HT1080 (cell line): ENCODE results near the gene CABP7. TPM values are rescaled to one million over a fixed set of nuclear protein-coding genes. Genes with fewer than 3 reads are reported as not detected.

ENCODE experiments used
- DNase-seq: peaks from one replicate; pipeline ENCODE4 v3.0.0-alpha.2; 2015; ENCODE audit warnings: low read depth
- total RNA-seq: library from RNA; depleted of rRNA; stranded (reverse); fragments of >200 nt; shearing (Covaris generic); gene quantifications from 2 replicates; pipeline ENCODE4 v1.2.3, GENCODE V29; 2014

CABP7 gene
- total RNA-seq, 1 experiment from 2014 or later, result 0.21 TPM

DNA sequence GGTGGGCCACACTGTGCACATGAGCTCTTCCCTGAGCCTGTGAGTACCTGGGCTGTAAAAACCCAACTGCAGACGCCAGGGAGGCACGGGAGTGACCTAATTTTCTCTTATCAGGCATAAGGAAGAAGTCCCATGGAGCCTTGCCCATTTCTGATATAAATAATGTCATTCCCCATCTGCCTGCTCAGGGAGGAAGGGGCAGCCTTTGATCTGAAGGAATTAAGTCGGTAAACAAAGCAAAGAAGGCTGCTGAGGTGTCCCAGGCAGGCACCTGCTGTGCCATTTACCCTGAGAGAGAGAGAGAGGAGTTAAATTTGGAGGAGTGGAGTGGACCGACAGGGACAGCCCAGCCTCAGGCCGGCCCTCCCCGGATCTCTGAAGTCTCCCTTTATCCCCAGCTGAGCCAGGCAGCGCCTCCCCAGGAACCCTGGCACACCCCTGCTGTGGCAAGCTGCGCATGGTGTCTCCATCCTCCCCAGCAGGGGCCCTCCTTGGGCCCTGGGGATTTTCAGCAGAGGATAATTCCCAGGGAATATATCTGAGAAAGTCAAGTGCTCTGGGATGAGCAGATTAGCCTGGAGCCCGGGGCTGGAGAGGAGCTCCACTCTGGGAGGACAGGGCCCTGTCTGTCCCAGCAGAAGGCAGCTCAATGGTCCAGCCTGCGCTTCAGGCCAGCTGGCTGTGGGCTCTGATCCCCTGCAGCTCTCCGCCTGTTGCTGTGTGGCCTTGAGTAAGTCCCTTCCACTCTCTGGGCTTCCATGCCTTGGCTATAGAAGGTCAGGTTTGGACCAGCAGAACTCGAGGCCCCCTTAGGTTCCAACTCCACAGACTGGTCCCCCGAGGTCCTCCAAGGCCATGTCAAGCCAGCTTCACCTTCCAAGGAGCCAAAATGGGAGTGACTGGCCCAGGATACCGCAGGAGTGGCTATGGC is 17.5 kb upstream of the CABP7 start:
- no peak for DNase-seq

DNA sequence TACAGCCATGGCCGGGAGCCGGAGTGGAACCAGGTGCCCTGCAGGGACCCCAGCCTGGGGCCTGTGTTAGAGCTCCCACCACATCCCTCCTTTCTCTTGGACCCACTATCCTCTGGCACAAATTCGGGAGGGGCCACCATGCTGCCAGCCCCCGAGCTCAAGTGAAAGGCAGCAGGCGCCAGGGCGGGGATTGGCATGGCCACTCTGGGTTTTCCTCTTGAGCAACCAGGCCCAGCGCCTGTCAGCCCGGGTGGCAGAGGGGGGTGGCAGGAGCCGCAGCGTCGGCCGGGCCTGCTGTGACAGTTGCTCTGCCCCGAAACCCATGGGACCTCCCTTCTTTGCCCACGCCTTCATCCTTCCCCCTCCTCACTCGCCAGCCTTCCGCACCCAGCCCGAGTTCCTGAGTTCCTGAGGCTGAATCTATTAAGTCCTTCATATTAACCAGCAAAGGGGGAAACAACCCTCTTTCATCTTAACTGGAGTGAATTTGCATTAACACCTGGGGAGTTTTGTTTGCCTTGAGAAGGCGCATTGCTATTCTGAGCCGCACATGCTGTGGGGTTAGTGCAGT is 16.8 kb upstream of the CABP7 start:
- DNase-seq, result no peak

DNA sequence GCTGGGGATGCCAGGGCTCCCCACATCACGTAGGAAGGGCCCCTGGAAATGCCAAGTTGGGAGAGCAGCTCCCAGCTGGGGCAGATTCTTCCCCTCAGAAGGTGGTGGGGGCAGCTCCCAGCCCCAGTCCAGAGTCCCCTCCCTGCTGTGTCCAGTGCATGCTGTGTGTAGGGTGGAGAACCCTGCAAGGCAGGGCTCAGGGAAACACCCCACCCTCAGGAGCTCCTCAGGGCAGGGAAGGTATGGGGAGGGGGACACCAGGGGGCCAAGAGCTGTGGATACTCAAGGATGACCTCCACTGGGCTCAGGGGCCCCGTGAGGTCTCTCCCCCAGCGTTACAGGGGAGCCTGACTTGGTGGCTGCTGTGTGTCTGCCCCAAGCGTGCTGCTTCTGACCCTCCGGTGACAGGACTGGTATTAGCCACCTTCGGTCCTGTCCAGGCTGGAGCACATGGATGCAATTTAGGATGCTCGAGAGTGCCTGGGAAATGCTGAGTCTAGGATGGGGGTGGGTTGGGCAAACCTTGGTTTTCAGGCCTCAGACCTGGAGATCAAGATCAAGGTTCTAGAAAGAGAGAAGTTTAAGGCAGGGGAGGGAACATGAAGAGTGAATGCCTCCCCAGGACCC is 16.1 kb upstream of the CABP7 start:
- no peak for DNase-seq

DNA sequence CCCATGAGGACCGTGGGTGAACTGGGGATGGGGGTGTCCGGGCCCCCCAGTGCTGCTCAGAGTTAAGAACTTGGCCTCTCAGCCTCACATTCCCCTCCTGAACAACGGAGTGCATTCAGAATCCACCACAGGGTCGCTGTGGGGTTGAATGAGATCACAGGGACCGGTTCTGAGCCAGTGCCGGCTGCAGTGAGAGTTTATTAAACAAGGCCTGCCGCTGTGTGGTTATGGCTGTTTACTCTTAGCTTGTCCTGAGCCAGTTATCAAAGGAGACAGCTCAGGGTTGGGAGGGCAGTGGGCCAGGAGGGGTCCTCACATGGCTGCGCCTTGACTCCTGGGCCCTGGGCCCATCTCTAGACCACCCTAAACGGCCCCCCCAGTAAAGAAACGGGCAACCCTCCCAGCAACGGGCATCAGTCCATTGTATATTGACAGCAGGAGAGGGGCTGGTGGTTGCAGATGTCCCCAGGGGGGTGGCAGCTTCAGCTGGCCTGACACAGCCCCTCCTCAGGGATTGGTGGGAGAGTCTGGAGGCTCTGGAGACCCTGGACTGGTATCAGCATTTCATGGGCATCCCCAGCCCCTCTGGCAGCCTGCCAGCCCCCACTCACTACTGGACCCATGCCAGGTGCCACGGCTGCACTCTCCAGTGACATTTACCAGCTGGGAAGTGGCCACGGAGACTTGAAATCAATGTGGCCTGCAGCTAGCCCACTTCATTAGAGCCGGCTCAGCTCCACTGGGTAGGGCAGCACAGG is 15.1 kb upstream of the CABP7 start:
- DNase-seq, result peak; percentile 23

DNA sequence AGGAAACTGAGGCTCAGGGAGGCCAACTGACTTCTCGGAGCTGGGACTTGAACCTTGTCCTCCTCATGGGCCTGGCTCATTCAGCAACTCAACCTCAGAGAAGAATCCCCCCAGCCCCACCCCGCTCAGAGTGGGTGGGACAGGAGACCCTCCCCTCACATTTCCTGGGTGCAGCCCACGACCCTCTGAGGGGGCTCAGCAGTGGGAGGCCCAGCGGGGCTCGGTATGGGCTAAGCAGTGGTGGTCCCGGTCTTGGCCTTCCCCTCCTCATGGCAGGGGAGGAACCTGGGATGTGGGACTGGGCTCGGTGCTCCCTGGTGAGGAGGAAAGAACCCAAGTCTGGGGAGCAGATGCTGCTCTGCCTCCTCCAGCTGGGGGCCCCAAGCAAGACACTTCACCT is 14.2 kb upstream of the CABP7 start:
- DNase-seq, result no peak

DNA sequence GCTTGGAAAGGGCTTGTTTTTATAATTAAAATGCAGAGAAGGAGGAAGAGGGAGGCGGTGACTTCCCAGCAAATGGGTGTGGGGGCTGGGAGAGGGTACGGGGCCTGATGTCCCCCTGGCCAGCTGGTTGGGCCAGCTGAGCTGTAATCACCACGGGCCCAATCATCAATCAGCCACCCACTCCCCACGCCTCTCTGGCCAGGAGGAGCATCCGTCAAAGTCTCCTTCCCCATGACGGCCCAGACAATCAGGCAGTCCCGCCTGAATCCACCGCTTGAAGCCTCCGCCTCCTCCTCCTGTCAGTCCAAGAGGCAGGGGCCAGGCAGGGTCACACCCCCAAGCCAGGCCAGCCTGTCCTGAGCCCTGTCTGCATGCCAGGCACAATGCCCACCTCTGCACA is 13.3 kb upstream of the CABP7 start:
- DNase-seq, result no peak

DNA sequence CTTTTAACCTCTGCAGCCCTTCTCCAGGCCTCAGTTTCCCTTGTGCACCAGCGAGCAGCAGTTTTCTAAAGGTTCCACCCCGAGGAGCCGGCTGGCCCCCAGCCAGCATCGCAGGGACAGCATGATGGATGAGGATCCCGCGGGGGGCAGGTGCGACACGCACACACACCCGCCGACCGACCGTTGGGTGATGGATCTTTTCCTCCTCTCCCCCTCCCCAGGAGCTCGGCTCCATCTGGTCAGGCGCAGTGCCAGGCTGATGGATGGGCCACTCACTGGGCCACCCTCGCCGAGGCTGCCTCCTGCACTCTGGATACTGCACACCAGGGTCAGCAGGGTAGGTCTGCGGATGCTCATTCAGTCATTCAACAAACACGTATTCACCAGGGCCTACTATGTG is 12.8 kb upstream of the CABP7 start:
- DNase-seq, result no peak

DNA sequence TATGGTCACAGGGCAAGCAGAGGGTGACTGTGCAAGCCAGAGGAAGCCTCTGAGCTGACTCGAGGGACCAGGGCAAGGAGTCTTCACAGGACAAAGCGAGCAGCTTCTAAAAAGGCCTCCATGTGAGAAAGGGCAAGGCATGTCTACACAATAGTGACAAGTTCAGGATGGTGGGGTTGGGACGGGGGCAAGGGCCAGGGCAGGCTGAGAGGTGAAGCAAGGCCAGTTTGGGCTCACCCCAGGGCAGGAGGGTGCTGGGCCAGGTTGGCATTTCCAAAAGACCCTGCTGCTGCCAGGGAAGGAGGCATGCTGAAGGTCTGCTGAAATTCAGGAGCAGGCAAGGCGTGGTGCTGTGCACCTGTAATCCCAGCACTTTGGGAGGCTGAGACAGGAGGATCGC is 12.3 kb upstream of the CABP7 start:
- DNase-seq, result no peak

DNA sequence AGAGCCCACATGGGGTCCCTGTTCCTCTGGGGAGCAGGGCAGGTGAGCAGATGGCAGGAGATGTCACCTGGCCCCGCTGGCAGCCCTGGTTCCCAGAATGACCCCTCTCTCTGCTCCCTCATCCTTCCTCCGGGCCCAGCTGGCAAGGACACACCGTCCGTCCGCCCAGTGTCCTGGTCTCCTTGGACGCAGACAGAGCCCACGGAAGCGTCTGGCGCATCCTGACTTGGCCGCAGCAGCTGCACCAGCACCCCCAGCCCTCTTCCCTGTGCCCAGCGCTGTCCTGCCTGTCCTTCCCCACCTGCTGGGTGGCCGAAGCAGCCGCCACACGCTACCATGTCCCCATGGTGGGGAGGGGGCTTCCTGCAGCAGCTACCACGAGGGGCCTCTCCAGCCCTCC is 9.6 kb upstream of the CABP7 start:
- no peak for DNase-seq

DNA sequence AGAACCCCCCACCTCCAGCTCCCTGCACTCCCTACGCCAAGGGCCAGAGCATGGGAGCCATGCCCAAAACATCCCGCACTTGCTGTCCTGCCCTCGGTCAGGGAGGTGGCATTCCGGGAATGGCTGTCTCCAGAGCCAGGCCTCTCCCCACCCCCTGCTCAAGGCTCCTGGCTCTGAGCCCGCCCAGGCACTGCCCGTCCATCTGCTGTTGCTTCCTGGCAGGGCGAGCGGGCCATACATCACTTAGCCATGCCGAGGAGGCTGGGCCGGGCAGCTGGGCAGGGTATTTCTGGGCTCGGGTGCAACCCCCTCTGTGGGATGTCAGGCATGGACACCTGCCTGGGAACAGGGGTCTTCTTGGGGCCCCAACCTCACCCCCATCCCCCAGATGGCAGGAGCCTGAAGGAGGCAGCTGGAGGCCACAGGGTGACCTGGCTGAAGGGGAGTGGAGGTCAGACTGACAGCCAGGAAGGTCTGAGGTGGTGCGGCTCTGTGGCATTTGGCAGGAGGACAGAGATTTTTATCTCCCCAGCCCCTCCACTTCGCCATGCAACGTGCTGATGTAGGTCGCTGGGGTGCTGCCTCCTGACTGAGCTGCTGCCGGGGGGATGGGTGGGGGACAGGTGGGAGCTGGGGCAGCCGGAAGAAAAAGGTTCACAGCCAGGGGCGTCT is 8.7 kb upstream of the CABP7 start:
- DNase-seq, result no peak

DNA sequence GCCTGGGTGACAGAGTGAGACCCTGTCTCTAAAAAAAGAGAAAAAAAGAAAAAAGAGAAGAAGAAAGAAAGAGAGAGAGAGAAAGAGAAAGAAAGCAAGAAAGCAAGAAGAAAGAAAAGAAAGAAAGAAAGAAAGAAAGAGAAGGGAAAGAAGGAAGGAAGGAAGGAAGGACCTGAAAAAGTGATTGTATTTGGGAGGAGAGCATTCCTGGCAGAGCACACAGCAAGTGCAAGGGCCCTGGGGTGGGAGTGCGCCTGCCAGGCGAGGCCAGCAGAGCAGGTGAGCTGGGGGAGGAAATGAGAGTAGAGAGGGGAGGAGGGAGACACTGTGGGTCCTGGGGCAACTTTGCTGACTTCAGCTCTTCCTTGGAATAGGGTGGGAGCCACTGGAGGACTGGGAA is 7.7 kb upstream of the CABP7 start:
- no peak for DNase-seq

DNA sequence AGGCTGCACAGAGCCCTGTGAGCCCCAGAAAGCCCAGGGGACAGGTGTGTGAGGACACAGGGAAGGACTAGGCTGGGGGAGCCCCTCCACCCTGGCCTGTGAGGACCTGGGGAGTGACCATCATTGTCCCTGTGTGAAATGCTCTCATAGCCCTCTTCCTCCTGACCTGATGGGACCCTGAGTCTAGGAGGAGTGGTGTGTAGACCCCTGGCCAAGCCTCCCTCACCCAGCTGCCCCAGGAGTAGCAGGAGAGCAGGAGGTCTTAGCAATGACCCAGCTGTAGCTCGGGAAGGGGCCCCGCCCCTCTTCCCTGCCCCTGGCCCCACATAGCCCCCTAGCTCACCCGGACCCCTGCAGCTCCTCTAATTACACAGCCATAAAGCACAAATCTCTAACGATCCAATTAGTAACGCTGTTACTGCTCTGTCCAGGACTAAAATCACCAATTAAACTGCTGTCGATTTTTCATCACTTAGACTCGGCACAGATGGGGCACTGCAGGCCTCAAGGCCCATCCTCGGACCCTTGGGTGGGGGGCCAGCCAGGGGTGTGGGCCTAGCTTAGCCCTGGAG is 6.6 kb upstream of the CABP7 start:
- no peak for DNase-seq

DNA sequence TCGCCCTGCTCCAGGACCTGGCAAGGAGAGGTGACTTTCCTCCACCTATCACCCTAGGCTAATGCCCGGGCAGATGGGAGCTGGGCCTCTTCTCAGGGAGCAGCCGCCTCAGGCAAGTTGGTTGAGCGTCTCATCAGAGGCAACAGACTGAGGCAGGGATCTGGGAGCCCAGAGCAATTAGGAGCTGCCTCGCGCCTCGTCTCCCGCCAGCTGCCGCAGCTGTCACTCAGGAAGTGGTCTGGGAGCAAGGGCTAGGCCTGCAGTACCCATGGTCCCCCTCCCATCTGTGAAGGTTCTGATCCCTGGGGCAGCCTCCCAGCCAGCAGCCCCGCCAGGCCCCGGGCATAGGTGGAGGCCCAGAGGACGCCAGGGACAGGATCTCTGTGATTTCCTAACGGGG is 4.6 kb upstream of the CABP7 start:
- DNase-seq, result no peak

DNA sequence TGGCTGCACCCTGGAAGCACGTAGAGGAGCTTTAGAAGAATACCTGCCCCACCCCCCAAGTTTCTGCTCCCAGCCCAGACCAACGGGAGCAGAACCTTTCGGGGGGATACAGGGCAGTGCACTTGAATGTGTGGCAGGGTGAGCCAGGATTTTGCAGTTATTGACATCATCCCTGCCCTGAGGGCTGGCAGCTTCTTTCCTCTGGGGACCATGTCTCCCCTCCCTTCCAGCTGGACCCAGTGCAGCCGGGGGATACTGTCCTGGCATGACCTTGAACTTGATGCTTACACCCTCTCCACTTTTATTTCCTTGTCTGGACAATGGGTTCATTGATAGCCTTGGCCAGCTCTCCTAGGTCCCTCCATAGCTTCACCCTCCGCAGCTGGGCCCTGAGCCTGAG is 4.1 kb upstream of the CABP7 start:
- DNase-seq, result no peak

DNA sequence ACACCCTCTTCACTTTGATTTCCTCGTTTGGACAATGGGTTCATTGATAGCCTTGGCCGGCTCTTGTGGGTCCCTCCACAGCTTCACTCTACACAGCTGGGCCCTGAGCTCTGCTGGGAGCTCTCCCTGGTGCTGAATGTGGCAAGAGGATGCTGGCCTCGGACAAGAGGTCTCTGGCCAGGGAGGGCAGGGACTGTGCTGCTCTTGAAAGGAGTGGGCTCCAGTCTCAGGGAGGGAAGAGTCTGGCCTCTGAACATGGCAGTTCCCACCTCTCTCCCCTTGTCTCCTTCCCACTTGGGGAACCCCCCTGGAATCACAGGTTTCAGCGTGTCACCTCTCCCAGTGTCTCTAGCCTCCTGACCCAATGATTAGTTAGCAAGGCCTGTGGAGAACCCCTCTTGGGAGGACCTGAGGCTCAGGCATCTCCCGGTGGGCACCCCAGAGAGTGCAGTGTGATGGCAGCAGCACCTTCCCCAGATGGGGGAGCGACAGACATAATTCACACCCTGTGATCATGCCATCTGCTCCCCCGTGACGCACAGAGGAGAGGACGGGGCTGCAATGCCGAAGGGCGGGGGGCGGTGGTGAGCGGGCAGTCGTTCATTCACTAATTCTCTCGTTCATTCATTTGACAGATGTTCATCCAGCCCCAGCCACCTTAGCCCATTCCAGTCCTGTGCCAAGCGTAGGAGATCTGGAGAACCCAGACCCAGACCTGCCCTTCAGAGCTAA is 2.8 kb upstream of the CABP7 start:
- peak; percentile 55 for DNase-seq

DNA sequence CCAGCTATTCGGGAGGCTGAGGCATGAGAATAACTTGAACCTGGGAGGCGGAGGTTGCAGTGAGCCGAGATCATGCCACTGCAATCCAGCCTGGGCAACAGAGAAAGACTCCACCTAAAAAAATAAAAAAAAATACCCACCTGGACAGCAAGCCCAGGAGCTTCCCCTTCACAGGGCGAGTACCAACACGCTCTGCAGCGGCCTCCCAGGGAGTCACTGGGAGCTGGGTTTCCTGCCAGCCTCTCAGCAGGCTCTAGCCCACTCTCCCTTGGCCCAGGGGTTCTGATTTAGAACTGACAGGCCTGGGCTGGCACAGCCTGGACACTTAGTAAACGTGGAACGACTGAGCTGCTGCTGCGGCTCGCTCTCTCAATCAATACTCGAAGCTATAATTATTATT is 2.0 kb upstream of the CABP7 start:
- no peak for DNase-seq

DNA sequence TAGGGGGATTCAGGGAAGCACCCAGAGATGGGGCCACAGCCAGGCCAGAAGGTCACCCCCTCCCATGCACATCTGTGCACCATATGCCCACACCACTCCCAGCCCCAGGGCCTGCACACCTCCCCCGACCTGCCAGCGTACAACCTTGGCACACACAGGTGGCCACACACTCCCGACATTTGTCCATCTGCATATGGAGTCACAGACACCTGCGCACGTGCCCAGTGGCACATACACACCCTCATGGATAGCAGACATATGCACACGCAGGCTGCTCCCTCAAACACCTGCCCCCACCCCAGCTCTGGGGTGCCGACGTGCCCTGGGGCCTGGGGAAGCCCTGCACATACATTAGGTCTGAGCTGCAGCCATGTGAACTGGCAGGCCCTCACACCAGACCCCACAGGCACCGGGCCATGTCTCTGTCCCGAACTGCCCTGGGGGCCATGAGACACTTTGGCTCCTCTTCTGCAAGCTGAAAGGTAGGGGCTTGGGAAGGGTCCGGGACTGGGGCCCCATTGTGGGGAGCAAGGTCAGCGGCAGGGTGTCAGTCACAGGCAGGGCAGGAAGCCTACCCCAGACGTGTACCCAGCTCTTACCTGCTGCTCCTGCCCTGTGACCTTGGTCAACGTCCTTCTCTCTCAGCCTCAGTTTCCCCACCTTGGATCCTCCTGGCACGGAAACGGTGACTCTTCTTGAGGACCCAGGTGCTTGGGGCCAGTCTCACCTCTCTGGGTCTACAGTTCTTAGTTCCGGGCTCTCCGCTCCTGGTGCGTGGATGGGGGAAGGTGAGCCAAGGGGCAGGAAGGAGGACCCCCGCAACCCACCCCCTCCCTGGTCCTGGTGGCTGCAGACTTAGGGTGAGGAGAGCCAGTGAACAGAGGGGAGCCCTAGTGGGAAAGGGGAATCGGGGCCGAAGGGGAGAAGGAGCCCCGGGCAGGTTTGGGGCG is 579 bp upstream of the CABP7 start:
- DNase-seq, result no peak

DNA sequence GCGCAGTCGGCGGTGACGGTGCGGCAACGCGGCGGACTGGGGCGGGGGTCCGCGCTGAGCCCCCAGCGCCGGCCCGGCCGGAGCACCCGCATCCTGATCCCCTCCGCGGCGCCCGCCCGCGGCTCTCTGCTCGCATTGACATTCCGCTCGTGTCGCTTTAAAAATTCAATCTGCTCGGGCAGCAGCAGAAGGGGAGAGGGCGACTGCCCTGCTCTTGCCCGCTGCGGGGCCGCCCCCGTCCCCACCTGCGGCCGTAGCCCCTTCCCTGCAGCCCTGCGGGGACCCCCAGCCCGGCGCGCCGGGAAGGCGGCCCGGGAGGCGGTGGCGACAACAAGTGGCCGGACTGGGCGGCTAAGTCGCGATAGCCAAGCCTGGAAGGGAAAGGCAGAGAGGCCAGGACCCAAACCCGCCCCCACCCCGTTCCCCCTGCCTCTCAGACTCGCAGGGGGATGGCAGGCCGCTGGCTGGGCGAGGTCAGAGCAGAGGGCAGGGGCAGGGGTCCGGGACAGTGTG is 1.1 kb downstream of the CABP7 start:
- no peak for DNase-seq

DNA sequence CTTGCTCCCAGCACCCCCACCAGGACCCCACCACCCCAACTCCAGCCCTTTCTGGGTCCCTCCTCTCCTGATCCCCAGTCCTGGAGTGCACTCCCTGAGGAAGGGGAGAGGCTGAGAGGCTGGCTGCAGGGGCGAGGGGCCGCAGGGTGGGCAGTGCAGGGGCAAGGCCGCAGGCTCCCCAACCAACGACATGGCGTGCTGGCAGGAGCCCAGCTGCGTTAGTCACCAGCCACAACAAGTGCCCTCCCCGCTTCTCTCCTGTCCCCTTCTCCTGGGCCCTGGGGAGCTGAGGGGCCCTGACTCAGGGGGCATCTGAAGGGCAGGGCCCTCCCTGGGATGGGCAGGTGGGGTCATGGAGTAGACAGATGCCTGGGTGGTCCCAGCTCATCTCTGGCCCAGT is 2.3 kb downstream of the CABP7 start:
- DNase-seq, result peak; percentile 44
